Measurements from ENCODE around the gene PARD3.

GRCh38 chr10:34092891-34093290, 722.2 kb downstream of the PARD3 start:
- TF ChIP-seq RAD21 (IDR thresholded peaks at IDR 0.05; ENCODE audit: insufficient read depth, low read depth, low read length) (no peak), ZNF274 (IDR thresholded peaks at IDR 0.05; ENCODE audit: insufficient read depth, insufficient read length) (no peak), NRF1 (conservative IDR thresholded peaks at IDR 0.05; ENCODE audit: low read depth, low read length) (no peak), POLR2AphosphoS2 (IDR thresholded peaks at IDR 0.05; ENCODE audit: low read depth, low read length) (no peak), EP300 (IDR thresholded peaks at IDR 0.05; ENCODE audit: borderline replicate concordance in 1 of 2, control insufficient read depth in 1 of 2, low read depth in 2 of 2, low read length in 2 of 2) (no peak), FOXM1 (IDR thresholded peaks at IDR 0.05; ENCODE audit: low read depth, low read length) (no peak)
- TF ChIP-seq, protein P1, sequence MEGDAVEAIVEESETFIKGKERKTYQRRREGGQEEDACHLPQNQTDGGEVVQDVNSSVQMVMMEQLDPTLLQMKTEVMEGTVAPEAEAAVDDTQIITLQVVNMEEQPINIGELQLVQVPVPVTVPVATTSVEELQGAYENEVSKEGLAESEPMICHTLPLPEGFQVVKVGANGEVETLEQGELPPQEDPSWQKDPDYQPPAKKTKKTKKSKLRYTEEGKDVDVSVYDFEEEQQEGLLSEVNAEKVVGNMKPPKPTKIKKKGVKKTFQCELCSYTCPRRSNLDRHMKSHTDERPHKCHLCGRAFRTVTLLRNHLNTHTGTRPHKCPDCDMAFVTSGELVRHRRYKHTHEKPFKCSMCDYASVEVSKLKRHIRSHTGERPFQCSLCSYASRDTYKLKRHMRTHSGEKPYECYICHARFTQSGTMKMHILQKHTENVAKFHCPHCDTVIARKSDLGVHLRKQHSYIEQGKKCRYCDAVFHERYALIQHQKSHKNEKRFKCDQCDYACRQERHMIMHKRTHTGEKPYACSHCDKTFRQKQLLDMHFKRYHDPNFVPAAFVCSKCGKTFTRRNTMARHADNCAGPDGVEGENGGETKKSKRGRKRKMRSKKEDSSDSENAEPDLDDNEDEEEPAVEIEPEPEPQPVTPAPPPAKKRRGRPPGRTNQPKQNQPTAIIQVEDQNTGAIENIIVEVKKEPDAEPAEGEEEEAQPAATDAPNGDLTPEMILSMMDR (IDR thresholded peaks at IDR 0.05 in 2 of 3, conservative IDR thresholded peaks at IDR 0.05 in 1 of 3; ENCODE audit: control insufficient read depth in 2 of 3, extremely low read depth in 1 of 3, insufficient read depth in 1 of 3, low read depth in 3 of 3, low read length in 3 of 3): no peak

Data from GM12878 (cell line).